Stimulated activated CD8-positive, alpha-beta memory T cell treated with anti-CD3 and anti-CD28 coated beads, Interleukin-4, amount 100 ng/mL, for 1 hour (primary cell): ENCODE results near the gene MBLAC1.
A peak's percentile ranks its signal among the peaks of the same experiment; 100 is the strongest.

ENCODE experiments used
- DNase-seq, 2 donors: peaks; one replicate each; pipeline ENCODE4 v3.0.0-alpha.2; 2020; ENCODE audit warnings: low read depth in 2 of 2, low spot score in 1 of 2

MBLAC1 gene

GRCh38 chr7:100152937-100153666 is 26.3 kb downstream of the MBLAC1 start:
- no peak for DNase-seq

GRCh38 chr7:100153708-100154535 is 27.2 kb downstream of the MBLAC1 start:
- no peak for DNase-seq

- DNase-seq, result no peak
These were observed 28.1 kb downstream of the MBLAC1 start for GRCh38 chr7:100154651-100155491.

- DNase-seq, result no peak
These were observed 29.0 kb downstream of the MBLAC1 start for GRCh38 chr7:100155553-100156317.

DNA sequence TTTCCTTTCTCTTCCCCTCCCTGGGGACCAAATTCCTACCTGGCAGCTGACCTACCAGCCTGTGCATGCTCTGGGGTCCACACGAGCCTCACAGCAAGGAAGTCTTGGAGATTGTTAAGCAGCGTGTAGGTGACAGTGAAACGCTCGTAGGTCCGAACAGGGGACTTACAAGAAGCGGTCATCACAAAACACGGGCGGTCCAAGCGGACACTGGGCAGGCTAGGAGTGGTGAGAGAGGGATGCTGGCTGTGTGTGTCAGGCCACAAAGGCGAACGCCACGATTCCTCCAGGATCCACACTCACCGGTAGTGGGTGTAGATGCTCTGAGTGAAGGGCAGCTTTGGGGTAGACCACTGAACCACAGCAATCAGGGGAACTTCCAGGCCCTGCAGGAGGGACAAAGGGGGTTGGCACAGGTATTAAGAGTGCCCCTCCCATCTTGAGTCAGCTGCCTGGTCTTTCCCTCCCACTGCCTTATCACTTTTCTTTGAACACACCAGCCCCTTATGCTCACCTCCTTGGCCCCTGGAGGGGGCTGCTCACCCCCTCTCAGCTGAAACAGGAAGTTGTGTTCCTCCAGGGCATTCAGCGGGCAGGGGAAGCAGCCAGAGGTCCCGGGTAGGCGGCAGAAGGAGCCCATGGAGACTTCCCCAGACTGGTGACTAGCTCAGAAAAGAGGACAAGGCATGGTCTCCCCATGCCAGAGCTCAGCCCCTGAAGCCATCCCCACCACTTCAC is 29.7 kb downstream of the MBLAC1 start:
- no peak for DNase-seq

- DNase-seq, result no peak
These were observed 30.2 kb downstream of the MBLAC1 start for GRCh38 chr7:100157069-100157333.

DNA sequence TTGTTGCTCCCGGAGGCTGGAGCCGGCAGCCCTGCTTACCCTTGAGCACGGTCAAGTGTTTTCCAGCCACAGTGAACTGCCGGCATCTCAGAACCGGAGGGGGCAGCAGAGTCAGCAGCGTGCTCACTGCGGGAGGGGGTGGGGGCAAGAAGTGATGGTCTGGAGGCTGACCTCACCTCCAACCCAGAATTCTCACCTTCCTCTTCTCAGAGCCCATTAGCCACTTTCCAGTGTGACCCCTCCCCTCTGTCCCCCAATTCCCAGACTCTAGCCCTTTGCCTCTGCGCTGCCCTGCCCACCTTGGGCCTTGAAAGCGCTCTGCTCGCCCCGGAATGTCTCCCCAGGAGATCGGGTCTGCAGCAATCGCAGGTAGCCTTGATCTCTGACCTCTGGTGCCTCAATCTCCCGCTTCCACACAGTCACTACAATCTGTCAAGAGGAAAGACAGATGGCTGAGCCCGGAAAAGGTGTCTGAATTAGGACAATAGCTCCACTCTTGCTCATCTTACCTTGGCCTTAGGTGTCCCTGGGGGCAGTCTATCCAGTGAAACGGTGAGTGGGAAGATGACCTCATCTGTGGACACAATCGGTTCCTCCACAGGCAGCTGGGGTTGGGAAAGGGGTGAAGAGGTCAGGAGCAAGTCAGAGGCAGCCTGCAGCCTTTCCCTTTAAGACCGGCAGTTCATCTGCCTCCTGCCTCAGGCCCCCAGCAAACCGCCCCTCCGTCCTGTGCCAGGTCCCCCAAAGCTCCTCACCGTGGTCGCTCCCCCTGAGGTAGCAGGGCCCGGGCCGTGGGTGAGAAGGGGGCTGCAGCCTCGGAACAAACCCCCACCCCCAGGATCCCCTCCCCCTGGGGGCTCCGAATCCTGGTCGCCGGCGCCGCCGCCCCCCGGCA is 30.8 kb downstream of the MBLAC1 start:
- DNase-seq, result no peak

DNA sequence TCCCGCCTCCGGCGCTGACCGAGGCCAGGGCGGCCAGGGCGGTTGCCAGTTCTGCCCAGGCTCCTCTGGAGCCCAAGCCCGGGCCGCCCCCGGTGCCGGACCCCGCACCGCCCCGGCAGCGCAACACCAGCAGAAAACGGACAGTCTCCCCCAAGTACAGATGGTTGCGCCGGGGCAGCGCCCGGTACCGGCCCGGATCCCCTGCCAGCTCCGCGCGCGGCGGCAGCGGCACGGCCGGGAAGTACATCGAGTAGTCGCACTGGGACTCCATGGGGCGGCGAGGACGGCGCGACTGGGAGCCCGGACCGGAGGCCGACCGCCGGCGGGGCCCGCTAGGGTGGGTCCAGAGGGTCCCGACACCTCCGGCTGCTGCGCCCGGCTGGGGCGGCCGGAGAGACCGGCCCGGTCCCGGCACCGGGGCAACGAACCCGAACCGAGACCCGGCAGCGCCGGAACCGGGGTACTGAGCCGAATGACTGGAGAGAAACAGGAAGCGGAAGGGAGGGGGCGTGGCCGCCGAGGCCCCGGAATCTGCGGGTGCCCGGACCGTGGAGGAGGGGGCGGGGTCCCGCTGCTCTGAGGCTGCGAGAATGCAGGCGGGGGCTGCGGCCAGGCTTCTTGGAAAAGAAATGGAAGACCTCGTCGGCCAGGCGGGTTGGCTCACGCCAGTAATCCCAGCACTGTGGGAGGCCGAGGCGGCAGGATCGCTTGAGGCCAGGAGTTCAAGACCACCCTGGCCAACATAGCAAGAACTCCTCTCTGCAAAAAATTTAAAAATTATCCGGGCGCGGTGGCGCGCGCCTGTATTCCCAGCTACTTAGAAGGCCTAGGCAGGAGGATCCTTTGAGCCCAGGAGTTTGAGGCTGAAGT is 31.7 kb downstream of the MBLAC1 start, which contains the start of gene TRAPPC14:
TRAPPC14 (minus strand) TSS at position 495 of the 870 bp plus-strand sequence; CDS start at position 271, 224 bp downstream.
- DNase-seq, result peak; percentile 79 to 84

- DNase-seq, result no peak
These were observed 32.4 kb downstream of the MBLAC1 start for GRCh38 chr7:100159099-100159623.

GRCh38 chr7:100160067-100160466 is 33.3 kb downstream of the MBLAC1 start:
- no peak for DNase-seq

DNA sequence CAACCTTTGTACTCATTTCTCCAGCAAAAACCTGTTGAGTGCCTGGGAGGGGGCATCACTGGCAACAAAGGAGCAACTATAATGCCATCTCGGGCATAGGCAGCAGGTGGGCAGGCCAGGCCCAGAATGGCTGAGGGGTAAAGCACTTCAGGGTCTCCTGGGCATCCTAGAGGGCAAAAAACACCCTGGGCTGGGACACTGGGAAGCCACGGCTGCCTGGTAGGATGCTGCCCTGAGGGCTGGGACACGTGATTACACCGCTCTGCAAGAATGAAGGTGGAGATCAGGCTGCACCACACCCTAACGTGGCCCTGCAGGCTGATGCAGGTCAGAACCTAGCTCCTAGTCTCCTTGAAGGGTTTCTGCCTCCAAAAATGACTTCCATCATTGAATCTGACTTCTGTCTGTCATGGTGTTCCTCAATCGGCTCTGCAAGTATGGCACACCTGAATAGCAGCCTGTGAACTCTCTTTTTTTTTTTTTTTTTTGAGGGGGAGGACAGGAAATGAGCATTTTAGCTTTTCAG is 36.3 kb downstream of the MBLAC1 start:
- DNase-seq, result no peak

DNA sequence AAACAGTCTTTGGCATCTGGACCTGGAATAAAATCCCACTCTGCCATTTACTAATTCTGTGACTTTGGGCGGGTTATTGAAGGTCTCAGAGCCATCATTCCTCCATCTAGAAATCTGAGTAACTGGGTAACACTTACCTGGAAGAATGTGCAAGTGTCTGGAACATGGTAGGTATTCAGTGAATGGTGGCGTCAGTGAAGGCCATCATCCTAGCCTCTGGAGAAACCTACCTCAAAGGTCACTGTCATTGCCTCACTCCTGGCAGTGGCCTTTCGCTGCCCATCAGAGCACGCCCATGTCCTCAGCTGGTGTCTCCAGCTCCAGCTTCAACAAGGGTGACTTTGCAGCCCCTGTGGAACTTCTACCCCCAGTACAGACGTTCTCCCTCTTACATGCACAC is 37.1 kb downstream of the MBLAC1 start:
- no peak for DNase-seq

- no peak for DNase-seq
These were observed 39.7 kb downstream of the MBLAC1 start for GRCh38 chr7:100166317-100166940.

DNA sequence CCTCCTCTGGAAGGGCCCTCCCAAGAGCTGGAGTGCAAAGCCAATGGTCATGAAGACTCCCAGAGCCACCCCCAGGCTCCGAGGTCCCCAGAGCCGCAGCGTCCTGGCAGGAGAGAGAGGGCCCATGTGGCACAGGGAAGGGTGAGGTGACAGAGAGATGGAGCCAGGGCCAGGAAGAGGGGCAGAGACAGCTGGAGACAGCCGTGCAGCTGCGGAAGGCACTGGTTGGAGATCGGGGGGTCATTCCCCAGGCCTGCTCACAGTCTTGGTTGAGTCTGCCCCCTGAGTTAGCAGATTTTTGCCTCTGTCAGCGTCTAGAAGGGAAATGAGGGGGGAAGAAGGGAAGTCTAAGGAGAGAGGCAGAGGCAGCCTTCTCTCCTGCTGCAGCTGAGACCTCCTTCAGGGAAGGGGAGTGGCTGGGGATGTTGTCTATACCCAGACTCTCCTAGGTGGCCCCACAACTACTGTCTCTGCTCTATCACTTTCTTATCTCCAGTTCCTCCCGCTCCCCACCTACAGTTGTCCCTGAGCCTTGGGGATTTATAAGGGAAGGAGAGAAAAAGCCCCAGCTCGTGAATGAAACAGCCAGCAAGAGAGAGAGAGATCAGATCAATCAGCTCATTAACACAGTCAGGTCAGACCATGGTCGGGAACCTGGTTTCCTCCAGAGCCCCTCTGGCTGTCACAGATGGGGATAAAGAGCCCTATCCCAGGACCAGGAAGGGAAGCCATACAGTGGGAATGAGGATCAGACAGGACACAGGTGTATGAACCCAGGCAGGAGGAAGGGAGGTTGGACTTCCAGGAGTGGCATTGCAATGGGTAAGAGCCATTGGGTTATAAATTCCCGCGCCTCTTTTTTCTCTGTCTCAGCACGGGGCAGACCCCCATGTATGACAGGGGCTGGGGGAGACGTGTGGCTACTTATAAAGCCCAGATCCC is 40.5 kb downstream of the MBLAC1 start:
- no peak for DNase-seq

GRCh38 chr7:100167912-100168323 is 41.2 kb downstream of the MBLAC1 start:
- no peak for DNase-seq

- no peak for DNase-seq
These were observed 42.5 kb downstream of the MBLAC1 start for GRCh38 chr7:100169147-100169850.
